ENCODE data around the gene PGM2L1.
A peak's percentile ranks its signal among the peaks of the same experiment; 100 is the strongest.
"Not testable (repeated sequence)": the region's sequence is repeated elsewhere in the genome, so short reads cannot be mapped to it uniquely, and the experiment has no call there.

Gene PGM2L1

GRCh38 chr11:74338963-74339362 lies 59.3 kb downstream of the PGM2L1 start:
- DNase-seq (ENCODE audit: low read depth in 2 of 2), result no peak

- no peak for DNase-seq (ENCODE audit: low read depth in 2 of 2)
These were observed 65.0 kb downstream of the PGM2L1 start for GRCh38 chr11:74333193-74333592.

- no peak for DNase-seq (ENCODE audit: low read depth in 2 of 2)
These were observed 65.9 kb downstream of the PGM2L1 start for GRCh38 chr11:74332291-74332690.

DNA sequence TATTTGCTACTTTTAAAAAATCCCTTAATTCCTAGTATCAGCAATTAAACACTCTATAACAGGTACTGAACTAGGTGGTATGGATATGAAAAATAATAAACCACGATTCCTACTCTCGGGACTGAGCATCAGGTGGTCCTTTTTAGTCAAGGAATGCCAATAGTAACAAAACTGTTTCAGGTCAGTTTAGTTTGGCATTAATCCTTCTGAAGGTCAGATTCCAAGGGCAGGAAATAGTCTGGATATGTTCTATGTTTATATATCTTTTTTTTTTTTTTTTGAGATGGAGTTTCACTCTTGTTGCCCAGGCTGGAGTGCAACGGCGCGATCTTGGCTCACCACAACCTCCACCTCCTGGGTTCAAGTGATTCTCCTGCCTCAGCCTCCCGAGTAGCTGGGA lies 67.2 kb downstream of the PGM2L1 start:
- not testable (repeated sequence) for DNase-seq (ENCODE audit: low read depth in 2 of 2)

- DNase-seq (ENCODE audit: low read depth in 2 of 2), result no peak
These were observed 68.0 kb downstream of the PGM2L1 start for GRCh38 chr11:74330075-74330858.

- DNase-seq (ENCODE audit: low read depth in 2 of 2), result no peak
These were observed 71.2 kb downstream of the PGM2L1 start for GRCh38 chr11:74327076-74327475.

GRCh38 chr11:74326665-74327064 lies 71.6 kb downstream of the PGM2L1 start:
- DNase-seq (ENCODE audit: low read depth in 2 of 2), result no peak

- DNase-seq (ENCODE audit: low read depth in 2 of 2), result peak; percentile 70 to 72
These were observed 72.3 kb downstream of the PGM2L1 start for GRCh38 chr11:74325649-74326645.

GRCh38 chr11:74322667-74323066 lies 75.6 kb downstream of the PGM2L1 start:
- DNase-seq (ENCODE audit: low read depth in 2 of 2), result no peak

DNA sequence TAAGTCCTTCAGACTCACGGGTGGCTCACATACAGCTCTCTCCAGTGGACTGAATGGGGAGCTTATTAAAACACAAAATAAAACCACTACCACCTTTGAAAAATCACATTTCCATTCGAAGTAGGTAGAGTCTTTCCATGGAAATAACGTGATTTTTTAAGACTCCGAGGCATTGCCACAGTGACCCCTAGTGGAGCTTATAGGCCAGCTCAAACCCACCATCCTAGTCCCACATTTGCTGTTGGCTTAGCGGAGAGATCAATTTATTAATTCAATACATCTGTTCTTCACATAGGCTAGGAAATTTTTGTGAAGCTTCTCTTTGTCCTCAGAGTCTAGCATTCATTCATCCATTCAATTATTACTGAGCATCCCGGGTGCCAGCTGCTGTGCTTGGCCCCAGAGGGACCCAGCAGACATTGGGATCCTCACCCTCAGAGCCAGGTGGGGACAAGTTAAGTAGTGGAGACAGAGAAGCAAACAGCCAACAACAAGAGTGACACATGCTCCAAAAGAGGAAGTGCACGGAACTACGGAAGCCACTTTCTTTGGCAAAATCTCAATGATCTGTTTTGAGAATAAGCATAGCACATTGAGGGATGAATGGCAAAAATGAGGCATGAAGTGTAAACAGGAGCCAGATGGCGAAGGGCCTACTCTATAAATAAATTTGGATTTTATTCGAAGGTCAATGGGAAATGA lies 76.6 kb downstream of the PGM2L1 start:
- DNase-seq (ENCODE audit: low read depth in 2 of 2), result no peak

DNA sequence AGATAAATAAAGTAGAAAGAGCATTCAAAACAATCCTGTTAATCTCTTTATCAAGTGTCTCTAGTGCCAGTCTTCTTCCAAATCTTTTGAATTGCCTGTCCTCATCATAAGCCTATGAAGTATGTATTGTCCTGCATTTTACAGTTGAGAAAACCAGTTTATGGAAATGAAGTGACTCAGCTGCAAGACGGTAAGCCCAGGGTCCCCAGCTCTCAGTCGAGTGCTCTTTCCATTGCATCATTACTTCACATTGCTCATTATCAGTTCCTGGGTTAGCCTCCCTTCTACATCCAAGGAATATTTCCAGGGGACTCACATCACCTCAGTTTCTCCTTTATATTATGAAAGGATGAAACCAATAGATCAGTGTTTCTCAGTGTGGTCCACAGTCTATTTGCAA lies 77.7 kb downstream of the PGM2L1 start:
- no peak for DNase-seq (ENCODE audit: low read depth in 2 of 2)

DNA sequence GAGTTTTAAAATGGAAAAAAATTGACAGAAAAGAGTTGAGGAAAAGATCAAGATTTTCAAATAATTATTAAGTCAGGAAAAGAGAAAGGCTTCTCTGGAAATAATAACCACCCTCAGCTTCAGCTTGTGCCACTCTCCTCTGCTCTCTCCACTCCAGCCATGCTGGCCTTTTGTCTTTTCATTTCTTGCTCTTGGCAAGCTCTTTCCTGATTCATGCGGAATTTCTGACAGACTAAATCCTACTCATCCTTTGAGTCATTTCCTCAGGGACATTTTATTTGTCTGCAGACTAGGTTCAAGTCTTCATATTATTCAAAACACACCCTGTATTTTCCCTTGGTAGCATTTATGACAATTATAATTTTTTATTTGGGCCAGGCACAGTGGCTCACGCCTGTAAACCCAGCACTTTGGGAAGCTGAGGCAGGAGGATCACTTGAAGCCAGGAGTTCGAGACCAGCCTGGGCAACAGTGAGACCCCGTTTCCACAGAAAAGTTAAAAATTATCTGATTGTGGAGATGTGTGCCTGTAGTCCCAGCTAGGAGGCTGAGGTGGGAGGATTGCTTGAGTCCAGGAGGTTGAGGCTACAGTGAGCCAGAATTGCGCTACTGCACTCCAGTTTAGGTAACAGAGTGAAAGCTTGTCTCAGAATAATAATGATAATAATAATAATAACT lies 79.0 kb downstream of the PGM2L1 start:
- peak; percentile 82 to 84 for DNase-seq (ENCODE audit: low read depth in 2 of 2)

GRCh38 chr11:74318241-74318932 lies 79.8 kb downstream of the PGM2L1 start:
- DNase-seq (ENCODE audit: low read depth in 2 of 2), result no peak

DNA sequence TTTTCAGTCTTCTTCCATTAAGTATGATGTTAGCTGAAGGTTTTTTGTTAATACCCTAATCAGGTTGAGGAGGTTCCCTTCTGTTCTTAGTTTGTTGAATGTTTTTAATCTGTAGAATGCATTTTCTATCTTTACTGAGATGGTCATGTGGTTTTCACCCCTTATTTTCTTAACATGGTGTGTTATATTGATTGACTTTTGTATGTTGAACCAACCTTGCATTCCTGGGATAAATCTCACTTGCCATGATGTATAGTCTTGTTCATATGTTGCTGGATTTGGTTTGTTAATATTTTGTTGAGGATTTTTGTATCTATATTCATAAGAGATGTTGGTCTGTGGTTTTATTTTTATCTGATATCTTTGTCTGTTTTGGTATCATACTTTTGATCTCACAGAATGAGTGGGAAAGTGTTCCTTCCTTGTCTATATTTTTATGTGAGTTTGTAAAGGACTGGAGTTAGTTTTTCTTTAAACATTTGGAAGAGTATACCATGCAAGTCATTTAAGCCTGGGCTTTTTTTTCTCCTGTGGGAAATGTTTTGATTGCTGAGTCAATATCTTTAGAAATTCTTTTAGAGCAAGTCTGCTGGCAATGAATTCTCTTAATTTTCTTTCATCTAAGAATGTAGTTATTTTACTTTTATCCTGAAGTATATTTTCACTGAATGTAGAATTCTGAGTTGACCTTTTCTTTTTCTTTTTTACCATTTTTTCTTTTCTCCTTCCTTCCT lies 81.3 kb downstream of the PGM2L1 start:
- DNase-seq (ENCODE audit: low read depth in 2 of 2), result no peak

- no peak for DNase-seq (ENCODE audit: low read depth in 2 of 2)
These were observed 85.9 kb downstream of the PGM2L1 start for GRCh38 chr11:74312326-74312725.

GRCh38 chr11:74311352-74311926 lies 86.8 kb downstream of the PGM2L1 start, which contains the start of gene P4HA3:
P4HA3 (minus strand) TSS chr11:74311640; CDS start chr11:74311611, 29 bp downstream.
- DNase-seq (ENCODE audit: low read depth in 2 of 2), result no peak

DNA sequence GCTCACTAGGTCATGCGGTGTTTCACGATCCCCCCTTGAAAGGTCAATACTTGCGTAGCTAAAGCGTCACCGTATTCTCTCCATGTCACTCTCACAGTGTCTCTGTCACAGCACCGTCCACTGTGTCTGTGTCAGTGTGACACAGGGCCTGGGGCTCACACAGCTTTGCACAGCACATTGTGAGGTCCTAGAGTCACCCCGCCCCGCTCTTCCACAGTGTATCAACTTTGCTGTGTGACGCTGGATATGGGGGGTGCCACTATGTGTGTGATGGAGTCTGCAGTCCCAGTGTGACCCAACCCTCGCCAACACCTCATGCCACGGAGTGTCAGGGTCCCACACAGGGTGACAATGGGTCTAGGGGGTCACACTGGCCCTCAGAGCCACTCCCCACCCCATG lies 87.4 kb downstream of the PGM2L1 start:
- no peak for DNase-seq (ENCODE audit: low read depth in 2 of 2)

DNA sequence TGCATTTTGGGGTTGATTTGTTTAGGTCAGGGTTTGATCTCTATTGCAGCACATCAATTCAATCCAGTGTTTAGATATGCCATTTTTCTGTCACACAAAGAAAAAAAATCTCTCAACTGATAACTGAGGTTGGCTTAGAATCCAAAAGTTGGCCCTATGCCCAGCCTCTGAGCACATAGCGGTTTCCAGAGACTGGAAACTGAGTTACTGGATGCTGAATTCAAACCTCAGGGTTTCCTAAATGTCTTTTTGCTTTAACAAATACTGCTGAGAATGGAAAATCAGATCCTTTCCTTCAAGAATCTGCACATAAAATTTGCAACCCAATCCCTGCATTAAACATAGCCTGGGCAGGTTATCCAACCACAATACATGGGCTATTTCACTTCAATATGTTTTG lies 90.8 kb downstream of the PGM2L1 start:
- no peak for DNase-seq (ENCODE audit: low read depth in 2 of 2)

DNA sequence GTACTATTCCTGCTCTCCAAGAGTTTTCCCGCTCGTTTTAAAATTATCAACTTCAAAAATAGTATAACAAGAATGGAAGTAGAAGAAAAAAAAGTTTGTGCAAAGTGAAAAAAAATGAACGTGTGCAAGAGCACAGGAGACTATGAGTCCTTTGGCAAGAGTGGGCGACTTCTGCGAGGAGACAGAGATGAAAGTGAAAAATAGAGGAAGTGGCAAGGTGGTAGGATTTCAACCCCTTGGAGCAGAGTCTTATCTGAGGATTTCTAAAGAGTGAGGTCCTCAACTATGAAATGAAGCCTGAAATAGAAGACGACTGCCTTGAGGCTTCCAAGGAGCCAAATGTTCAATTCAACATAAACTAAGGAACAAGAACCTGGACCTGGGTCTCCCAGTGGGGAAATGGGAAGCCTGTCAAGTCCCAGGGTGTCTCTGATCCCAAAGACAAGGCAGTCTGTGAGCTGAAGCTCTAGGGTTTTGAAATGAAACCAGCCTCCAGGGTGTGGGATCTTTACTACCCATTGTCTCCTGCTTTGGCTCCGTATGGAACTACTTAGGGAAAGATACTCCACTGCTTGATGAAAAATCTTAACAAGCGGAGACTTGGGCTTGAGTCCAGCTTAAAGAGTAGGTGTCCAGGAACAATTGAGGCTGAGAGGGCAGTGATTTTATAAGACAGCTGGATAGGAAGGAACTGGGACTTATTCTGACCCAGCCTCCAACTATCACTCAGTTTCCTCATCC lies 91.6 kb downstream of the PGM2L1 start:
- DNase-seq (ENCODE audit: low read depth in 2 of 2), result no peak

Data from fibroblast of skin of left quadriceps (primary cell).